NCI-H128 (cell line): Measurements from ENCODE around the gene FST.

Experiments used
- DNase-seq: peaks from one replicate; lab custom pipeline; 2025; ENCODE audit not compliant: unreplicated experiment; lab: John Stamatoyannopoulos, UW

Gene FST

DNA sequence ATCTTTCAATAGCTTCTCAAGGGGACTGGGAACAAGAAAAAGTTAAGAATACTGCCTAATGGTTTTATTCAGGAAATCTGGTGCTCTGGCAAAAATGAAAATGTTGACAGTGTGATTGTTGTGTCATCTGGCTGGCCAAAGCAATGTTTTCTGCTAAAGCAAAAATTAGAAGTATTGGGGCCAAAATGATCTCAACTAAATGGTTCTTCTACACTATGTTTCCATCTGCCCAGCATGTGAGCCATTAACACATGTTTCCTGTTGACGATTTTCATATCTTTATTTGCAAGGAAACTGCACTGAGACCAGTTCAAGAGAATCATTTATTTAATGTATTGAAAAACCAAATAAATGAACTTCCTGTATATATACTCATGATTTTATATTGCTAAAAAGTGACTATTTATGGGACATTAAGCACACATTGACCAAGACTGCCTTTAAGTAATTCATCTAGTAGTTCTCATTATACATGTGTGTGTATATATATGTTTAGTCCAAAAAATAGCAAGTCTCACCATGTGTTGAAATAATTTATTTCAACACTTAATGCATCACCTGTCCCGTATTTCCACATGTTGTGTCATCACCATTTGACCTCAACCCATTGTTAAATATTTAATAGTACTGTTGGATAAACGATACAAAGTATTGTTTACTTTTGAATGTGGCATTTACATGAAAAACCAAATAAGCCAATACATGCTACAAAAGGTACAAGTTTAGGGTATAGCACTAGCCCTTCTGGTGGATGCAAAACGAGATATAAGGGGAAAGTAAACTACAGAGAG lies 7.5 kb upstream of the FST start:
- no peak for DNase-seq

GRCh38 chr5:53473633-53474032 lies 6.8 kb upstream of the FST start:
- no peak for DNase-seq

DNA sequence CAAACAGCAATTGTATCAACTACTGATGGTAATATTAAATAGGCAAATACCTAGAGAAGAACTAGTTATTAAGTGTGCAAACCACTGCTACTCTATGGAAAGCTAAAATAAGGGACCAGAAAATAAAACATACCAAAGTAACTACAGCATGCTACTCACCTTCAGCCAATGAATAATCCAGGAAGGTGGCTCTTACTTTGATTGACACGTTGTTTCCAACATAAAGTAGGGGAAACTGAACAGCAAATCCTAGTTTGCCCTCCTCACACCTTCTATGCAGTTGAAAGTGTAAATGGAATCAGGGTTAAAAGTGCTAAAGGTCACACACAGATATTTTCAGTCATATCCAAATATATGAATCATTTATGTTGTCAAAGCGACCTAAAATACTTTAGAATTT lies 5.1 kb upstream of the FST start:
- DNase-seq = no peak

DNA sequence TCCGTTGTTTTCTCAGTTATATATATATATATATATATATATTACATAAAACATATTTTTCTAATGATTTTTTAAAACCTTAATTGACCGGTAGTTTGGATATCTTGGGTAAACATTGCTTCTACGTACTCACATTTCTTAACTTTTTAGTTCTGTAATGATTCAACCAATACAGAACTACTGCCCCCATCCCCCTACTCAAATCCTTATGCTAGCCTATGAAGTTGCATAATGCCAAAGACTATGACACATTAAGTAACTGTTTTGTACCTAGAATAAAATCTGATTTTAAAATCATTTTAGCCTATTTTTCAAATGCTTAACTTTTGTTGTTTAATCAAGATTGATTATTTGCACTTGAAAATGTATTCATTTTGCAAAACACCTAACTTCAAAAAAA lies 4.4 kb upstream of the FST start:
- no peak for DNase-seq

DNA sequence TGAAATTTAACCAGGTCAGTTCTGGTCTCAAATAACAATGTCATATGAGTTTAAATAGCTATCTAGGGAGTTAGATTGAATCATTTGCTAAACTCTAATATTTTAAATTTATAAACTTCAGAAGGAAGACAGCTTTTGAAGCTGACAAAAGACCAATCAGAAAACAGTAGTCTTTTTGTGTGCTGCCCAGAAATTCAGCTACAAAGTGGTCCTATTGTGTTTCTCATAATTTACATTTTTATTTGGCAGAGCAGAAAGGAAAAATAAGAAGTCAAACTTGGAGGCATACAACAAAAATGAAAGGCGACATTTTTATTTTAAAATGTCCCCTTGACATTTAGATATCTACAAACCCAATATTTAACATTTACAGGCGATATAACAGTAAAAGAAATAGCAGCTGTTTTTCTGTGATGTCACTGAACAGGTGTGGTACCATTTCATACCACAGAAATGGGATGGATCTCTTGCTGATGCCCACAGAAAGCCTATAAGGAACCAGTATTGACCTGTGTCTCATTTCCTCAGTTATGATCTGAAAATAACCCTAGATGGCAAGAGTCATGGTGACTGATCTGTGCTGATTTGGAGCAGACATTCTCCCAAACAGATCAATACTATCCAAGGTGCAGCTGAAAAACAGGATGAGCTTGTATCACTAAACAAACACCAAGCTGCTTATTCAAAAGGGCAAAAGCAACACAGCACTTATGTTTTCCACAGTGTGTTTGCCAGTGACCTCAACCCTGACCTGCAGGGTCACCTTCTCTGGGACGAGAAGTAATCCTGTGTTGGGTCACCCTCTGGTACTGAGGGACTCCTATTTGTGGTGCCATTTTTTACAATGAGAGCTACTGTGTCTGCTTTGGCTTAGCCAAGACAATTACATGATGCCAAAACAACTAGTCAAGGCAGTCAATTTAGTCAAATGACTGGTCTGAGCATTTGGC lies 3.6 kb upstream of the FST start:
- no peak for DNase-seq

DNA sequence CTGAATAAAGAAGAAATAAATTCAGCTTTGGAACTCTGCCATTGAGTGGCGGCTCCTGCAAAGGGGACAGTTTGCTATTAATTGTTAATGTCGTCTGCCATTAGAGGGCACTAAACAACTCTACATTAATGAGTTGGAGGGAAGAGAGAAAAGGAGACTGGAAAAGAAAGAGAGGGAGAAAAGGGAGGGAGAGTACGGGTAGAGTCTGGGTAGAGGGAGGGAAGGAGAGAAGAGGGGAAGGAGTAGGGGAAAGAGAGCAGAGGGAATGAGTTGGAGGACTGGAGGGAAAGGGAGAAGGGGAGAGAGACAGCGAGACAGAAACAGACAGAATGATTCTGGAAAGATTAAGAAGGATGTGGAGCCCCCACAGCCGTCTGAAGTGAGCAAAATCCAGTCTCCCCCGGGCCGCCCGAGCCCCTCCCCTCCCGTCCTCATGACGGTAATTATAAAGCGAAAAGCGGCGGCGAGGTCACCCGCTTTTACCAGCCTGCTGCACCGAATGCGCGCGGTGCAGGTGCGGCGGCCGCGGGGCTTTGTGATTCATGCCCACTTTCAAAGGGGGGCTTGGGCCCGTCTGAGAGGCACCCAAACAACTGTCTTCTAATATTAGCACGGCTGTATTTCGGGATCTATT lies 1.9 kb upstream of the FST start:
- no peak for DNase-seq

- no peak for DNase-seq
These were observed 1.3 kb upstream of the FST start for GRCh38 chr5:53479045-53479589.

GRCh38 chr5:53479590-53480415 lies 626 bp upstream of the FST start:
- DNase-seq = no peak

- no peak for DNase-seq
These were observed 894 bp downstream of the FST start for GRCh38 chr5:53481159-53481886.

DNA sequence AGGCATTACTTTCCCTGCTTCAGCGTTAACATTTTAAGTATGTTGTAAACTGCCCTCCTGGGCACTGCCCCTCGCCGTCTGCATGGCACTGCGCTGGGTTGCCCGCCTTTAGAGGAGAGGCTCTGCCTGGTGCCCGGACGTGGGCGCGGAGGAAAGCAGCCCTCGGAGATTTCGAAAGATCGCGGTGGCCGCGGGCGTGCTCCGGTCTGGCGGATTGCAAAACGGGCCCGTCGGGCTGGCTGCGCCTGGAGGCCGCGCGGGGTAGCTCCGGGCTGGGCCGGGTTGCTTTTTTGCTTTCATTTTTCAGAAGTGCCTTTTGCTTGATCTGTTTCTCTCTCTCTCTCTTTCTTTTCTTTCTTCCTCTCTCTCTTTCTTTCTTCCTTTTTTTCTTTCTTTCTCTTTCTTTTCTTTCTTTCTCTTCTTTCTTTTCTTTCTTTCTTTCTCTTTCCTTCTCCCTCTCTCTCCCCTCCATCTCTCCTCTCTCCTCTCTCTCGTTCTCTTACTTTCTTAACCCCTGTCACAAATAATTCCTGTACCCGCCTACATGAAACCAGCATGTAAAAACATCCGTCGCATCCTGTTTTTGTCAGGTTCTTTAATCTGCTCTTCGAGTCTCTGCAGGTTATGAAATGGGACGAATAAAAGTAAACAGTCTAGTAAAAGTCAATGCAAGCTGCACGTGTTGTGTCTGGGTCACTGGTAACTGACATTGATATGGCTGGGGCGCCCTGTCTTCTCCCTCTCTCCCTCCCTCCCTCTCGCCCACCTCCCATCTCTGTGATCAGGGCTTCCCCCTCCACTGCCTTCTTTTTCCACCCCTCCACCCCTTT lies 1.7 kb downstream of the FST start:
- DNase-seq = no peak

- no peak for DNase-seq
These were observed 2.5 kb downstream of the FST start for GRCh38 chr5:53482717-53483638.

- DNase-seq = no peak
These were observed 7.0 kb downstream of the FST start for GRCh38 chr5:53487436-53487835.

- no peak for DNase-seq
These were observed 7.8 kb downstream of the FST start for GRCh38 chr5:53488195-53488722.

DNA sequence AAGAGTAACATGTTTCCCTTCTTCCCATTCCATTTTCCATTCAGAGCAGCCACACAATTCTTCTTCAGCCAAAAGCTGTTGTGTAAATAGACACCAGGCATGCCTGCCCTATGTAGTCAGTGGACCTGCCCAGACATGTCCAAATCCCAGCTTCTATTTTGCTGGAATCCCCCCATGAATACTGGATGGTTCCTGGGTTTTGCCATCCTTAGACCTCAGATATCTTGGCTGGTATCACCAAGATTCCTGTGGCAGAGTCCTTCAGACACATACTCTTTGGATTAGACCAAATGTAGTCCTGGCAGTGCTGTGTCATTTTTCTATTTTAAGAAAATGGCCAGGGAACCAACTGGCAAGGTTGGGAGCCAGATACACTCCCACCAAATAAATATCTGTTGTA lies 10.3 kb downstream of the FST start:
- DNase-seq = no peak

GRCh38 chr5:53501054-53501453 lies 20.6 kb downstream of the FST start:
- no peak for DNase-seq

- DNase-seq = no peak
These were observed 23.3 kb downstream of the FST start for GRCh38 chr5:53503562-53504218.

DNA sequence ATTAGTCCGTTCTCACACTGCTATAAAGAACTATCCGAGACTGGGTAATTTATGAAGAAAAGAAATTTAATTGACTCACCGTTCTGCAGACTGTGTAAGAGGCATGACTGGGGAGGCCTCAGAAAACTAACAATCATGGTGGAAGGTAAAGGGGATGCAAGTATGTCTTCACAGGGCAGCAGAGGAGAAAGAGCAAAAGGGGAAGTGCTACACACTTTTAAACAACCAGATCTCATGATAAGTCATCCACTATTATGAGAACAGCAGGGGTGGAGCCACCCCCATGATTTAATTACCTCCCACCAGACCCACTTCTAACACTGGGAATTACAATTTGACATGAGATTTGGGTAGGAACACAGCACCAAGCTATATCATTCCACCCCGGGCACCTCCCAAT lies 26.6 kb downstream of the FST start:
- DNase-seq = no peak
